ENCODE results near the gene CTDSPL.
"Not testable (repeated sequence)": the region's sequence is repeated elsewhere in the genome, so short reads cannot be mapped to it uniquely, and the experiment has no call there.

The CTDSPL gene

GRCh38 chr3:37968813-37969595 is 107.3 kb downstream of the CTDSPL start:
- no peak for DNase-seq (ENCODE audit: low spot score)

DNA sequence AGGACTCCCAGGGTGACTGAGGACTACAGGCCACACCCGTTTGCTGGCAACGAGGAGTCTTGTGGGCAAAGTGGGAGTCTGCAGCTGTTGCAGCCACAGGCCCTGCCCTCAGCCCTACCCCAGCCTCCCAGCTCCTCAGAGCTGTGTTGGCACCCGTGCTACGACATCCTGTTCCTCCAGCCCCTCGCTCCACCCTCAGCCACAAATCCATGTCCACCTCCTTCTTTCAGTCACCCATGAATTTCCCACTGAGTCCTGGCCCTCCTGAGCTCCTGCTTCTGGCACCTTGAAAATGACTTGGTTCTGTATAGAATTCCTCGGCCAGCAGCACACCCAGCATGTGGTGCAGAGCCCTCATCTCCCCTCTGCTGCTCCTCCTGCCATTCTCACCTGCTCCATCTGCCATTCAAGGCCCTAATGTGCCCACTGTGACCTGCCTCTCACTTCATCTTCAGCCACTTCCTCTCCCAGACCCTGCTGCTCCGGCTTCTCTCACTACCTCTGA is 108.0 kb downstream of the CTDSPL start:
- DNase-seq (ENCODE audit: low spot score) = no peak

DNA sequence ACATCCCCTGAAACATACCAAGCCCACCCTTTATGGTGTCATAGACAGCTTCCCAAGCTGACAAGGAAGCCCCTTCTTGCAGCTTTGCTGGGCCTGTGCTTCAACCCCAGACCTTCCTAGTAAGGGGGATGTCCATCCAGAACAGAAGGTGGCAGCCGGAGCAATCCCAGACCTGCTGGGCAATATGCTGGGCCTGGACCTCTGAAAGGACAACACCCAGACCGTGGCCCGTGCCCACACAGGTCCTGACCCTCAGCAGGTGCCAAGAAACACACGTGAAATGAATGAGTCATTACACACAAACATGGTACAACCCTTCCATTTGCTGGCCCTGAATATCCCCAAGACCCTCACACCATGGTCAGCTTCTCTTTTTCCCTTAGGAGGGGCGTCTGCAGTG is 109.1 kb downstream of the CTDSPL start:
- no peak for DNase-seq (ENCODE audit: low spot score)

GRCh38 chr3:37971467-37971866 is 109.8 kb downstream of the CTDSPL start:
- DNase-seq (ENCODE audit: low spot score) = no peak

DNA sequence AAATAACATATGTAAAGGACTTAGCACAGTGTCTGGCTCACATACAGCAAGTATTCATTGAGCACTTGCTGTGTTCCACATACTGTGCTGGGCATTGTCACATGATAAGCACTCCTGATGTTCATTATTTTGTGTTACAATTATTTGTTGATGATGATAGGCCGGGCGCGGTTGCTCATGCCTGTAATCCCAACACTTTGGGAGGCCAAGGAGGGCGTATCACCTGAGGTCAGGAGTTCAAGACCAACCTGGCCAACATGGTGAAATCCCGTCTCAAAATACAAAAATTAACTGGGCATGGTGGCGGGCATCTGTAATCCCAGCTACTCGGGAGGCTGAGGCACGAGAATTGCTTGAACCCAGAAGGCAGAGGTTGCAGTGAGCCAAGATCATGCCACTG is 110.4 kb downstream of the CTDSPL start:
- DNase-seq (ENCODE audit: low spot score) = not testable (repeated sequence)

DNA sequence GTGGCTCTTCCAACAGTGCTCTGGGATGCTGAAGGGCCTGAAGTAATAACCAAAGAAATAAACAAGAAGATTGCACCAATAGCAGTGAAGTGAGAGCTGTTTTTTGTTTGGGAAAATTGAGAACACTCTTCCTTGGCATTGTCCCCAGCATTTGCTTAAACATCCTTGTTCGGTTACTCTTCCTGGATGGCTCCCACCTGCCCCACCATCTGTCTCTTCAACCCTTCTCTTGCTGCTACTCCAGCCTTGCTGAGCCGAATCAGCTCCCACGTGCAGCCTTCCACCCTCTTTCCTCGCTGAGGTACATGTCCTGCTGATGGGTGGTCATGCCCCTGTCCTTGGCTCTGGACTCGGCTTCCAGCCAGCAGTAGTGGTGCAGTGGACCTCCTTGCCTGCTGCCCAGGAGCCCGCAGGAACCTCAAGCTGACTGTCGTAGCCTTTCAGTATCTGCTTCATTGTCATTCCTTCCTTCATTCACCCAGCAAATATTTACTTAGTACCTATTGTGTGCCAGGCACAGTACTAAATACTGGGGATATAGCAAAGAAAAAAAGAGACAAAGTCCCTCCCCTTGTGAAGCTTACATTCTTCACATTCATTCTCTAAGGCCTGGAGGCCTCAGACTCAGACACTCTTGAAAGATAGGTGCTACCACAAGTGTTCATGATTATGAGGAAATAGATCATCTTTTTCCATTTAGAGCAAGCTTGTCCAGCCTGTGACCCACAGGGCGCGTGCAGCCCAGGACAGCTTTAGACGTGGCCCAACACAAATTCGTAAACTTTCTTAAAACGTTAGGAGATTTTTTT is 111.8 kb downstream of the CTDSPL start:
- no peak for DNase-seq (ENCODE audit: low spot score)

GRCh38 chr3:37974121-37975083 is 112.7 kb downstream of the CTDSPL start:
- peak; percentile 79 for DNase-seq (ENCODE audit: low spot score)

DNA sequence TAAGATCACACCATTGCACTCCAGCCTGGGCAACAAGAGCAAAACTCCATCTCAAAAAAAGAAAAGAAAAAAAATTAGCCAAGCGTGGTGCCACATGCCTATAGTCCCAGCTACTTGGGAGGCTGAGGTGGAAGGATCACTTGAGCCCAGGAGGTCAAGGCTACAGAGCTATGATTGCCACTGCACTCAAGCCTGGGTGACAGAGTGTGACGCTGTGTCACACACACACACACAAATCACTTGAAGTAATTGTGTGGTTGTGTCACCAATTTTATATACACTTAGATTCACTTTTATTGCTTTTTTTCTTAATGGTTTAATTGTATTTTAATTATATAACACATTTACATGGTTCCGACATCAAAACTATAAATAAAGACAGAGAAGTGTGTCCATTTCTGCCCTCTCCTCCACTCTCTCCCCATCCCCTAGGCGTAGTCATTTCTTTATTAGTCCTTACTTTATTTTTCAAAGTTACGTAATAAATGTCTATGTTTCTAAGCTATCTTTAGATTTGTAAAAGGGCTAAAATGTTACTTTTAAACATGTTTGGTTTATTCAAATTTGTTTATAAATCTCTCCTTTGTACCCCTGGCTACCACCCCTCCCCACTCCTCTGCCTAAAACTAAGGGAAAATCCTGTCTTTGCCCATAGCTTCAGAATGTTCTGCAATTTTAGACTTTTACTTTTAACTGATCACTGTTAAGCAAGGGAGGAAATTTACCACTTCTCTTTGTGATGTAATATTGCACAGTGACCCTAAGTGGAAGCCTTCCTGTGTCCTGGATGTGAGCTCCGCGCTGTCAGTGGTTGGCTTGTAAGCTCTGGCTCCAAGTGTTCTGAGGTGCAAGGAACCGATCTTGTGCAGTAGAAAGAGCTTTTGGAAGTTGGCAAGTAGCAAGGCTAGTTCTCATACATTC is 118.1 kb downstream of the CTDSPL start:
- DNase-seq (ENCODE audit: low spot score) = no peak

DNA sequence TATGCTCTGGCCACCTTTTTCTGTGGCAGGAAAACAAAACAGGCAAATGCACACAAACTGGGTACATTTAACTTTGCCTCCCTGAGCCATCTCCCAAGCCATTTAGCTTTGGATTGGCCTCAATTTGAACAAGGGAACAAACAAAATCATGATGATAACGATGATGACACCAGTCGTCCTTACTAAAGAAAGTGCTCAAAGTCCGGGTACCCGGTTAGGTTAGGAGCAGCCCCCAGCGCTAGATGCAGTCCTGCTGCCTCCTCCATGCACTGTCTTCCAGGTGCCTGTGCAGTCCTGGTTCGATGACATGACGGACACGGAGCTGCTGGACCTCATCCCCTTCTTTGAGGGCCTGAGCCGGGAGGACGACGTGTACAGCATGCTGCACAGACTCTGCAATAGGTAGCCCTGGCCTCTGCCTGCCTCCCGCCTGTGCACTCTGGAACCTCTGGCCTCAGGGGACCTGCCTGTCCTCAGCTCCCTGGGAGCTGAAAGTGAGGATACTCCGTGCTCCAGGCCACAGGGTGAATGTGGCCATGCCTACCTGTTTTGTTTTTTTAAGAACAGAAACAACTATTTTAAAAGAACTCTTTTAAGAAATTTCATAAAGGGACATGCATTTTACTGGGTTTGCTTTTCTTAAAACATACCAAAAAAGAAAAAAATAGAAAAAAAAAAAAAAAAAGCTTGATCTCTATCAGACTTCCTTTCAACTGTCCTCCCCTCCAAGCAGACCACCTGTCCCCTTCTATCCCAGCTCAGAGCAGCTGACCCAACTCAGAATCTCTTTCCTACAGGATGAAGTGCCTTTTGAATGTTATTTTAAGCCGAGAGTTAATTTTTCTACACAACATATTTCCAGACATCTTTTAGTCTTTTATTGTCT is 119.0 kb downstream of the CTDSPL start:
- no peak for DNase-seq (ENCODE audit: low spot score)

GRCh38 chr3:37981348-37981664 is 119.6 kb downstream of the CTDSPL start:
- DNase-seq (ENCODE audit: low spot score) = no peak

GRCh38 chr3:37982331-37982730 is 120.7 kb downstream of the CTDSPL start:
- DNase-seq (ENCODE audit: low spot score) = no peak

- no peak for DNase-seq (ENCODE audit: low spot score)
Observed at GRCh38 chr3:37984051-37984450, 122.4 kb downstream of the CTDSPL start.

- no peak for DNase-seq (ENCODE audit: low spot score)
Observed at GRCh38 chr3:37984596-37984995, 122.9 kb downstream of the CTDSPL start.

GRCh38 chr3:37985637-37986320 is 124.1 kb downstream of the CTDSPL start:
- DNase-seq (ENCODE audit: low spot score) = no peak

DNA sequence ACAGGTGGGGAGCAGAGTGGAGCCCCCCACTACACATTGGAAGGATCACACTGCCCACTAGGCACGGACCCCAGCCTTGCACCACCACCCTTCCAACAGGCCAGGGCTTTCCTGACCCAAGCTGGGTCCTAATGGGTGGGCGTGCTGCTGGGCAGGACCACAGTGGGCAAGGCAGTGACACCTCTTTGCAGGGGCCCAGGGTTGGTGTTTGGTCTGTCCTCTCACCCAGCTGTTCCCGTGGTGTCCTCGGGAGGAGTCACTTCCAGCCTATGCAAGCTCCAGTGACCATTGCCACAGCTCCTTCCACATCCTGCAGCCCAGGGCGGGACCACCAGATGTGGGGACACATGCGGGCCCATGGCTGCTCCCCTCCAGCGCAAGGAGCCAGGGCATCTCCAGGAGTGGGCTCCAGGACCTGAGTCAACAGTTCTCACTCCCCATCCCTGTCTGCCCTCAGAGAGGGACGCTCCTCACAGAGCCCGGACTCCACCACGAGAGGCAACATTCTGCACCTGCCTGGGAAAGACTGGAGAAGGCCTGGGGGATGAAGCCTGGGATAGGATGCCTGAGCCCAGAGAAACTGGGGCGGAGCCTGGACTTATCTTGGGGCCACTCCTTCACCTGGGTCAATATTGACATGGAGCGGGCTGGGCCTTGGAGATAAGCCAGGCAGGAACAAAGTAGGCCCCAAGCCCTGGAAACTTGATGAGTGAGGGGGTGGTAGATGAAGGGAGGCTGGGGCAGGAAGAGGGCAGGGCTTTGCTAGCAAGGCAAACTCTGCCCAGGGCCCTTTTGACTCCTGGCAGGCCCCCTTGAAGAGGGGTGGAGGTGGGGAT is 125.0 kb downstream of the CTDSPL start:
- DNase-seq (ENCODE audit: low spot score) = no peak

DNA sequence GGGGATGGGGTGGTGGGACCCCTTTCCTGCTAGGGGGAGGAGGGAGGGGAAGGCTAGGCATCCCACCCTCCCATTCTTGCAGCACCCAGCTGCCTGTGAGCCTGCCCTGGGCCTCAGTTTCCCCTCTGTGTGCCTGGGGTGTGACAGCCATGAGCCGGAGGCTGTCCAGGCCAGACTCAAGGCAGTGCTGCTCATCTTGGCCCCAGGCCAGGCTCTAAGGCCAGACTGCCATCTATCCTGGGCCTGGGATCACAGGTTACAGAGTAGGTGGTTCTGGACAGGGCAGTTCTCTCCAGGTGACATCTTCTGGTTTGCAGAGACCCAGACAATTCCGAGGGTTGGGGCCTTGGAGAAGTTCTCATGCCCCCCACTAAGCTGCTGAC is 125.6 kb downstream of the CTDSPL start:
- no peak for DNase-seq (ENCODE audit: low spot score)

- DNase-seq (ENCODE audit: low spot score) = no peak
Observed at GRCh38 chr3:37987751-37988179, 126.1 kb downstream of the CTDSPL start.

DNA sequence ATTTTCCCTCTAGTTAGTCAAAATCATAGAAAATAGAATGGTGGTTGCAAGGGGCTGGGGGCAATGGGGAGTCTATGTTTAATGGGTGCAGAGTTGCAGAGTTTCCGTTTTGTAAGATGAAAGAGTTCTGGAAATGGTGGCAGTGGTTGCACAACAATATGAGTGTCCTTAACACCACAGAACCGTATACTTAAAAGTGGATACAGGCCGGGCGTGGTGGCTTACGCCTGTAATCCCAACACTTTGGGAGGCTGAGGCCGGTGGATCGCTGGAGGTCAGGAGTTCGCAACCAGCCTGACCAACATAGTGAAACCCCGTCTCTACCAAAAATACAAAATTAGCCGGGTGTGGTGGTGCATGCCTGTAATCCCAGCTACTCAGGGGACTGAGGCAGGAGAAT is 126.7 kb downstream of the CTDSPL start:
- DNase-seq (ENCODE audit: low spot score) = not testable (repeated sequence)
